Tongue (tissue), 2 donors: ENCODE results near the gene KIAA1549. TPM values are rescaled to one million over a fixed set of nuclear protein-coding genes. Genes with fewer than 3 reads are reported as not detected.

Source experiments
- DNase-seq: peaks from one replicate; pipeline ENCODE4 v3.0.0-alpha.2; 2015
- total RNA-seq: library from RNA; depleted of rRNA; stranded (reverse); fragments of >200 nt; gene quantifications from one replicate; pipeline ENCODE4 v1.2.3, GENCODE V29; 2014

The KIAA1549 gene
- total RNA-seq, 1 donor from 2014 or later, result 5.8 TPM

DNA sequence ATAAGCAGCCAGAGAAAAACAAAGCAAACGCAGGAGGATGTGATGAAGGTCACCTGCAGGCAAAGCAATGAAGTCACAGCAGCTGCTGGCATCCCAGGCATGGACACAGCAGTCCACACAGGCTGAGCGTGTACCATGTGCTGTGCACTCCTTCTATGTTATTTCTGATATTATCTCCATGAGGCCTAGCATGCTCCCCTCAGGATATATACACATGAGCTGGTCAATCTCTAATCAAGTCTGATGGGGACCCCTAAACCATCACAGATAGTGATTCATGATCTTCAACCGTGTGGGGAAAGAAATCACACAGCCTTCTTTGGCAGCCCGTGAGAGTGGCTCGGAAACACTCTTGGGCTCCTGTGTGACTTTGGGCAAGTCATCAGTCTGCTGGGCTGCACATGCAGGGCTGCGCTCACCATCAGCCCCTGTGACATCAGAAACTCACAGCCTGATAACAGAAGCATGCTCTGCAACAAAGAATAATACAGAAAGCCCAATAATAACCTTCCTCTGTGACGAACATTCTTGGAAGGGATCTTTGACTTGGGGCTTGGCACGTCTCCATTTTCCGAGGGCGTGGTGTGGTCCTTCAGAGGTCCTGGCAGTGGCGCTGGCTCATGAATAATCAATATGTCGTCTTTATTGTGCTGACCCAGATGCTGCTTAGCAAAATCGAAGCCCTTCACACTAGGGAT, 100.2 kb downstream of the KIAA1549 start:
- DNase-seq, result no peak

DNA sequence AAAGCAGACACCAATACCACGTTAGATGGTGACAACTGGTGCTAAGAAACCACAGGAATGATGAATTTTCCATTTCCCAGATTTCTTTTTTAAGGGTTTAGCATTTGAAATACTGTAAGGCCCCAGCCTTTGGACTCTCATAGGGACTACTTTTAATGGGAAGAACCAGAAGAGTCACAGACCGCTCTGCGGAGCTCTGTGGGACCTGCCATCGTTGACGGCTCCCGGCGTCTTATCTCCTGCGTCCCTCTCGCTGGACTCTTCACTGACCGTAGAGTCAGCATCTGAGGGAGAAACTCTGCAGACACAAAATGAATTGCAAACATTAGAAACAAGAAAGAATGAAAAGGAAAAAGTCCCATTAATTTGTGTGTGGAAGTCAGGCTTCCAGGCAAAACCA, 101.8 kb downstream of the KIAA1549 start:
- no peak for DNase-seq

DNA sequence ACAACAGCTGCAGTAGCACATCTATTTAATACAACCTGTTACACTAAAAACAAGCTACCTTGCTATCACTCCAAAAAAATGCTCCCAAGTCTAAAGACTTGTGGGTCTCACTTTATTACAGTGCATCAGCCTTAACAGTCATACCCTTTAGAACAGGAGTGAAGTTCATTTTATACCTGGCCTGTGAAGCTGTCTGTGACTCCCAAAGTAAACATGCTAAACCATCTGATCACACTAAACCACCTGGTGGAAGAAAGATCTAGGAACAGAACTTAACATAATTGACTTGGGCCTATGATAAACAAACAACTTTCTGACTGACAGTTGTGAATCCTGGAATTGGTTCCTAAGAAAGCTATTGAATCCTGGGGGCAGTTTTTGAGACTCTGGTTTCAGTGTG, 102.3 kb downstream of the KIAA1549 start:
- DNase-seq, result no peak

DNA sequence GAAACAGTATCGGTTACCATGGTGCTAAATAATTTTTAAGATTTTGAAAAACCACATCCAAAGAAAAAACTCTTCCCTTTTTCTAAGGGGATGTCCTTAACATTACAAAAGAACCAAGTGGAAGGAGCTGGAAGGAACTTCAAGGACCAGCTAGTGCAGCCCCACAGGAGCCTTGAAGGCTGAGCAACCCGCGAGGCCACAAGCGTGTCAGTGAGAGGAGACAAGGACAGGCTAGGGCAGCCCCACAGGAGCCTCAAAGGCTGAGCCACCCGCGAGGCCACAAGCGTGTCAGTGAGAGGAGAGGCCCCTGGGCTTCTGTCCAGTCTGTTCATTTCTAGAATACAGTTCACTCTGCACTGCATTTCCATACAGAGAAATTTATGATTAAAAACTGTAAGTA, 103.1 kb downstream of the KIAA1549 start:
- no peak for DNase-seq

- no peak for DNase-seq
These were observed 104.9 kb downstream of the KIAA1549 start for GRCh38 chr7:138876326-138876725.

GRCh38 chr7:138875794-138876193, 105.4 kb downstream of the KIAA1549 start:
- DNase-seq, result no peak

DNA sequence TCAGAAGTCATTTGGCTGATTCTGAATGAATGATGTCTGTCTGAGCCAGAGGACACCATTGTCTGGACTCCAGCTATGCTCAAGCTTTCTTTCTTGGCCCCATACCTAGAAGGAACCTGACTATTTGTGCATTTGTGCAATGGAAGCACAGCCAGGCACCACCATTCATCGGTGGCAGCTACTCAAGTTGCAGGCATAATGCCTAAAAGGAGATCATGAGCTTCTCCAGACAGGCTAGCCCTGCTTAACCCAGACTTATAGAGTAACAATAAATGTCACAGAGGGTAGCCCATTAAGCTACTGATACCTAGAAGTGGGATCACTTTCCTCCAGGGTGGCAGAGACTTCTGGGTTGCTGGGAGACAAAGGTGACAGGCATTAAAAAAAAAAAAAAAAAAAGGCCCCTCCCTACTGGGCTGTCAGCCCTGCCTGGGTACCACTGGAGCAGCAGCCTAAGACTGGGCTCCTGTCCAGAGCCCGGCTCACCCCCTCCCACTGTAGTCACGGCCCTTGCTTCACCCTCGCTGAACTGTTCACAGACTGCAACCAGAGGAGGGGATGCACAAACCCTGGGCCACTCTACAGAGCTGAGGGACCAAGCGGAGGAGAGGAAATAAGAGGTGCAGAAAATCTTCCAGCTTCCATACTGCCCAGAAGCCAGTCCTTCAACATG, 107.8 kb downstream of the KIAA1549 start:
- no peak for DNase-seq

- no peak for DNase-seq
These were observed 108.6 kb downstream of the KIAA1549 start for GRCh38 chr7:138872576-138872975.

GRCh38 chr7:138871814-138872090, 109.4 kb downstream of the KIAA1549 start:
- no peak for DNase-seq

DNA sequence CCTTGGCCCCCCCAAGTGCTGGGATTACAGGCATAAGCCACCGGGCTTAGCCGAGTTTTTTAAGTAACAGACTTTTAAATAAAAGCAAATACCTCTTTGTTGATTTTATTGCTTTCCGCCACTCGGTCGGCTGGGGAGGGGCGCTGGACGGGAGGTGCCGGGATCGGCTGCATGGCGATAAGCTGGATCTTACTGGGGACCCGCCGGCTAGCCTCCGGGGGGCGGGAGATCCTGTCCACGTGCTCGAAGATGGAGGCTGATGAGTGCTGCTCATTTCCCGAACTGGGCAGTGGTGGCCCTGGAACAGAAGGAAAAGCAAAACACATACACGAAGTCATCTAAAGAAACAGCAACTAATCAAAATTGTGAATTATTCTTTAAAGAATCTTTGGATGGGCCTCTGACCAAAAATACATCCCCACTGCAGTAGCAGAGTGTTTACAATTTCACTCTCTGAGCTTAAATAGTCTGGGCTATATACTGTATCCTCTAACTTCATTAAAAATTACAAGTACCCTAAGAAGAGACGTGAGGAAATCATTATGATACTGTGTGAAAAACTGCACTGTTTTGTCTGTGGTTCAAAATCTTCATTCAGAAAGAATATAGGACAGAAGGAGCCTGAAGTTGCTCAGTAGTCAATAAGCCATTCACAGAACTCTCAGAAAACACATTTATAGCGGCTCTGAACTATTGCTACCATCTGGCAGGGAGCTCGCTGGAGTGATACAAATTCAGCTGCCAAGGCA, 110.0 kb downstream of the KIAA1549 start:
- DNase-seq, result no peak

DNA sequence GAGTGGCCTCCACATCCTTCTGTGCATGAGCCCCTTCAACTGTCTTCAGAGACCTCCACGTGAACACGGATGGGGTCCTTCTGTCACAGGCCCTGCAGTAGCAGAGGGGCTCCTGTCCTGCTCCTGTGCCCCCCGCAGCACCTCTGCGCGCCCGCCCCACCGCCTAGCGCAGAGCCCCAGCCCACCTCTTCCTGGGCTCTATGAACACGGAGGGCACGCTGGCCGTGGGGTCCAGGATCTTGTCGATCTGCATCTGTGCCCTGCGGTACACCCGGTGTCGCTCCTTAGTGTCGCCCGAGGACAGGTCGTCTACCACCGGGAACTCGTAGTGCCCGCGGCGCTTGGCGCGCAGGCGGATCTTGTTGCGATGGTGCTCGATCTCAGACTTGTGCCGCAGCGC, 111.8 kb downstream of the KIAA1549 start:
- no peak for DNase-seq

DNA sequence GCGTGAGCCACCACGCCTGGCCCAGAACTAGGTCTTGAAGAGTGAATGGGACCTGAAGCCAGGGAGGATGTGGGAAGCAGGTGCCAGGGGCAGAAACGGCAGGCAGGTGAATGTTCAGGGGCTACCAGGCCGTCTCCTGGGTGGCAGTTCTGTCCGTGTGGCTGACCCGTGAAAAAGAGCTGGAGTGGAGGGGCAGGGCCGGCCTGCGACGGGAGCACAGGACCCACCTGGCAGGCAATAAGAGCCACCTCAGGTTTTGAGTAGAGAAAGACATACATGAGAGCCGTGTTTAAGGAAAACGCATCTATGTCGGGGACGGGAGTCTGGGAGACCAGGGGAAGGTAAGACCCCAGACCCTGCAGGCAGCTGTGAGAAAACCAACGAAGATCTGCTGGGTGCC, 112.5 kb downstream of the KIAA1549 start:
- no peak for DNase-seq

GRCh38 chr7:138867744-138868143, 113.4 kb downstream of the KIAA1549 start:
- DNase-seq, result no peak

DNA sequence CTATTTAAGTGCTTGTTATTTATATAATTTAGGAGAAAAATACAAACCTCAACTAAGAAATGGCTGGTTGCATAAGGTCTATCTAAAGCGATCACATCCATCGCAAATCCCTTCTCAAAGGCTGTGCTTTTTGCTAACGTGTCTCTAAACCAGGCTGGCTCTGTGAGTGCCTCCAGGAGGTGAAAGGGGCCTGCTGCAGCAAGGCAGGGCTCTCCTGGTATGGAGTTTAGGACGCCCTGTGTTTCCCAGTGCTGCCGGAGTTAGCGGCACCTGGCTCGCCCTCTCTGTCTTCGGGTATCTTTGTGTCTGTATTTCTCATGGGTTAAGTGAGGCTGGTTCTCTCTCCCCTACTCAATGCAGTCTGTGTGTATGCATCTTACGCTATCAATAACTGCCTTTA, 114.8 kb downstream of the KIAA1549 start:
- DNase-seq, result no peak

DNA sequence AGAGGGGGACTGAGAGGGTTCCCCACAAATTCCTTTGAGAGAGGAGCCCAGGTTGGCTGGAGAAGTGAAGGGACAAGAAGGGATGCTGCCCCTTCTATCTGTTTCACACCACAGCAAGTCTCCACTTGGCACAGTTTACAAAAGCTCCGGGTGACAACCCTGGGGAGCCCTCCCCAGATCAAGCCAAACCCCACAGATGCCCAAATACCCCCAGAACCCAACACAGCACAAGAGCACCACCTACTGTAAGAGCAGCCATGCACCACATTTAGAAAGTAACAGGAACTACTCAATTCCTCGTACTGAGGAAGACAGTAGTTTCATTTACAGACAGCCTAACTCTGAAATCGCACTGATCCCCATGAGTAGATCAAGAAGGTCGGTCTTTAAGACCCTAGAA, 115.3 kb downstream of the KIAA1549 start:
- DNase-seq, result no peak

GRCh38 chr7:138864667-138865066, 116.5 kb downstream of the KIAA1549 start:
- no peak for DNase-seq

DNA sequence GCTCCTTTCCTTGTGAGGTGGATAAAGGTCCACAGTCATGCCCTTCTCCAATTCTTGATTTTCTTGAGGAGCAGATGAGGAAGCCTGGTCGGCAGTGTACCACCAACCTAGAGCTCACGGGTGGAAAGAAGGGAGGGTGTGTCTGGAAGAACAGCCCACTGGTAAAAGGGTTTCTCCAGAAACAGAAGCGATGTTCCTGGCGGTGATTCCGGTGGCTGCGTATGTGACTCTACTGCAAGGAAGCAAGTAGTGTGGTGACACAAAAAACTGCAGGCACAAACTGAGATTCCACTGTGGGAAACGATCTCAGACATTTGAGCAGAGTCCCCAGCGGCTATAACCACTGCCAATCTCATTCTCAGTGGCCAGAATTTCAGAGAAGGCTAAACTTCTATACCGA, 117.3 kb downstream of the KIAA1549 start:
- DNase-seq, result no peak

DNA sequence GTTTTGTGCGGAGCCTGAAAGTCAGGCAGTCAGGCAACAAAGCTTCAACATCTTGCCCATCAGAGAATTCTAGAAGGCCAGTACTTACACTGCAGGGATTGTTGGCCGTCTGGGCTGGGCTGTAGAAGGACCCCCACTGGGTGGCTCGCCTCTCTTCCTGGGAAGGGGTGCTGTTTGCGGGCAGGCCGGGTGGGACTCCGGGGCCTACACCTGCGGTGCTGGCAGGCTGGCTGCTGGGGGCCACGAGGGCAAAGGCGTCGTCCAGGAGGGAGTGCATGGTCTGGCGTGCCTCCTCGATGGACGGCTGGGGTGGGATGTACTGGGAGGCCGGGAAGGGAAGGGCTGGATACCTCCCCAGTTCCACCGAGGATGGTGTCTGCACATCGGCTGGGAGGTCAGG, 120.1 kb downstream of the KIAA1549 start:
- DNase-seq, result no peak

DNA sequence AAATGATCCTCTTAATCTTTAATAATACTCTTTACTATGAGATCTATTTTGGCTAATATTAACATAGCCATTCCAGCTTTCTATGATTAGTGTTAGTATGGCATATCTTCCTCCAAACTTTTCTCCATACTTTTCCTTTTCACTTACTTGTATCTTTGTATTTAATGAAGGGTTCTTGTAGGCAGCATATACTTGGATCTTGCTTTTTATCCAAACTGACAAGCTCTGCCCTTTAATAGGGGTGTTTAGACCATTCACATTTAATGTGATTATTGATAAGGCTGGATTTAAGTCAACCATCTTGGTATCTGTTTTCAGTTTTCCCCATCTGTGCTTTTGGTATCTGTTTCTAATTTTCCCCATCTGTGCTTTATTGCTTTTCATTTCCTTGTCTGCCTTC, 123.5 kb downstream of the KIAA1549 start:
- no peak for DNase-seq

- DNase-seq, result no peak
These were observed 127.0 kb downstream of the KIAA1549 start for GRCh38 chr7:138854115-138854645.

GRCh38 chr7:138853448-138853847, 127.7 kb downstream of the KIAA1549 start:
- DNase-seq, result no peak

GRCh38 chr7:138852469-138852868, 128.7 kb downstream of the KIAA1549 start:
- DNase-seq, result no peak

DNA sequence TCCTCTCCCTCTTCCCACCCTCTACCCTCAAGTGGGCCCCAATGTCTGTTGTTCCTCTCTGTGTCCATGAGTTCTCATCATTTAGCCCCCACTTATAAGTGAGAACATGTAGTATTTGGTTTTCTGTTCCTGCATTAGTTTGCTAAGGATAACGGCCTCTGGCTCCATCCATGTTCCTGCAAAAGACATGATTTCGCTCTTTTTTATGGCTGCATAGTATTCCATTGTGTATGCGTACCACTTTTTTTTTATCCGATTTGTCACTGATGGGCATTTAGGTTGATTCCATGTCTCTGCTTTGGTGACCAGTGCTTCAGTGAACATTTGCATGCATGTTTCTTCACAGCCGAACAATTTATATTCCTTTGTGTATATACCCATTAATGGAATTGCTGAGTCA, 131.5 kb downstream of the KIAA1549 start:
- no peak for DNase-seq
